NOMO-1 treated with DMSO at 0.1 percent for 48 hours (cell line): Measurements from ENCODE around the gene ASAP2.

Experiments
- DNase-seq: peaks from one replicate; lab custom pipeline; 2025; ENCODE audit not compliant: unreplicated experiment; lab: John Stamatoyannopoulos, UW

The ASAP2 gene

DNA sequence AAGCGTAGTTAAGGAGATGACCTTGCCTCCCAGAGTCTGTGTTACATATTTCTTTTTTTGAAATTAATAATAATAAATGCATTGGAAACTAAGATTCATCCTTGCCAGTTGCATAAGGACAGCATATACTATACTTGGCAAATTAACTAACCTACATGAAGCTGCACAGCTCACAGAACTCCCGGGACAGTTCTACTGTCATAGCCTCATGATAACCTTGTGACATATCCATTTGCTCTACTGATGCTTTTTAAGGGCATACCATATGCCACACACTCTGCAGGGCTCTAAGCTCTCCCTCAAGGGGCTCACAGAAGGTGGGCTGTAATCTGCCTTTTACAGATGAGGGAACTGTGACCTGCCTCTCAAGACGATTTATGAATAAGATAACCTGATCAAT, 212.9 kb downstream of the ASAP2 start:
- no peak for DNase-seq

DNA sequence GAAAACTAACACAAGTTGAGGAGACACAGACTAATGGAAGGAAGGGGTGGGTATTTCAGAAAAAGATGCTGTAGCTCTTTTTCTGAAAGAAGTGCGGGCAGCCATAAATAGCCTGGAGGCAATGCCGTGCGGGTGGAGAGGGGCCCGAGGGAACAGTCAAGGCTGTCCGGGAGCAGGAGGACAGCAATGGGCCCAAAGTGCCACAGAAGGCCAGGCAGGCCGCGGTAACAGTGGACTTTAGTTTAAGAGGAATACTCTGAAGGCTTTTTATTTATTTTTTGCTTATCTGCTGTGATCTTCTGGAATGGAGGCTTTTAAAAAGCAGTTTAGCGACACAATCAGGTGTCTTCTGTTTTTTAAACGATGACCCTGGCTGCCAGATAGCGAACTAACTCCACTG, 213.9 kb downstream of the ASAP2 start:
- DNase-seq: no peak

DNA sequence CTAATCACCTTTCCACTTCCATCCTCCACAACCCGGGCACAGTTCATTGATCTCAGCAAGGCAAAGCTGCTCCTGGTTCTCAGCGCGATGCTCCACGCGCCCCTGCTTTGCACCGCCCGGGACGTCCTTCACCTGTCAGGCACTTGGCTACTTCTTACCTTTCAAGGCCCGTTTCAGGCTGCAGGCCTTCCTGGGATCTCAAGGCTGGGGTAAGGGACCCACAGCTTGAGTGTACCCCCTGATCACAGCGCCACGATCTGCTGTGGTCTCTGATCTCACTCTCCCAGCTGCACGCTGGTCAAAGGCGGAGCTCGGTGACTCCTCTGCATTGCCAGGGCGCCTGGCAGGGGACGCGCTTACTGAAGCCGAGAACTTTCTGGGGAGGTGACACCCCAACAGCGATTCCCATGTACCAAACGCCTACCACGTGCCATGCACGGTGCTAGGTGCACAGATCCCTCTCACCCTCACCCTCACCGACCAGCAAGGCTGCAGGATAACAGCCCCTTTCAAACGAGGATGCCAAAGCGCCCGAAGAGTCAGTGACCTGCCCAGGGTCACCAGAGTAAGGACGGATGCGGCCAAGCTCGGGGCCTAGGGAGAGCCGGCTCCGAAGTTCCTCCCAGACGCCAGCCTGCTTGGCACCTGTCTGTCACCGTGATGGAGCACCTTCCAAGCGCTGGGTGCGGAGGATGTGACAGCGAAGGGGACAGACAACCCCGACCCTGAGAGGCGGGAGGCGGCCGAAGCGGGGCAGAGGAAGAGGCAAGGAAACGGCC, 215.9 kb downstream of the ASAP2 start:
- DNase-seq: peak; percentile 35

DNA sequence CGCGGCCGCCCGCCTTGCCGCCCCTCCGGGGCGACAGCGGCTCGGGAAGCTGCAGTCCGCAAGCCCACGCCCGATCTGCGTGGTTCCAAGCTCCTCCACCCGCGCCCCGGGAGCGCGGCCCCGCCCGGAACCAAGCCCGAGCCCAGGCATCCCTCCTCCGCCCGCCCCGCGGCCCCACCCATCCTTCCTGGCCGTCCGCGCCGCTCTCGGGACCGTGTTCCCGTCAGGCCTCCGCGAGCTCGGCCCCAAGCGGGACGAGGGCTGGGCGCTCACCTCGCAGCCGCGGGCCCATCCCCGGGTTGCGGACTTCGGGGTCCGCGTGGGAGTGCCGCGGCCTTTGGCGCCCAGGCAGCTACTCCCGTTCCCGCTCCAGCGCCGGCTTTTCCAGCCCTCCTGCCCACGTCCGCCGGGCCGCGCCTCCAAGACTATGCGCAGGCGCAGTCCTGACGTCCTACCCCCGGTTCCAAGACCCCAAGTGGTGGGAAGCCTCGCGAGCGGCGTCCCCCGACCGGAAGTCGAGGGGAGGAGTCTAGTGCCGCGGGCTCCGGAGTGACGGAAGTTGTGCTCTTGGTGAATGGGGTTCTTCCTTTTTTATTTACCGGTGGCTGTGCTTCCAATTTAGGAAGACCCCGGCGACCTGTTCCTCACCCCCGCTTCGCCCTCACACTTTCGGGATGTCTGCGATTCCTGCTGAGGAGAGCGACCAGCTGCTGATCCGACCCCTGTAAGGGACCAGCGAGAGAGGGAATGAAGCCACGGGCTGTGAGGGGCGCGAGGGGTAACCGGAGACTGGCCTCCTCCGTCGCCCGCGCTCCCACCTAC, 216.7 kb downstream of the ASAP2 start, which contains the start of the genes CPSF3 and ITGB1BP1:
TSS of gene CPSF3 (plus strand) at position 555 of the 822 bp plus-strand sequence. CDS start at position 675, 120 bp downstream.
TSS of gene ITGB1BP1 (minus strand) at position 429 of the 822 bp plus-strand sequence. CDS start 4,831 bp downstream, outside the sequence.
- peak; percentile 96 for DNase-seq

DNA sequence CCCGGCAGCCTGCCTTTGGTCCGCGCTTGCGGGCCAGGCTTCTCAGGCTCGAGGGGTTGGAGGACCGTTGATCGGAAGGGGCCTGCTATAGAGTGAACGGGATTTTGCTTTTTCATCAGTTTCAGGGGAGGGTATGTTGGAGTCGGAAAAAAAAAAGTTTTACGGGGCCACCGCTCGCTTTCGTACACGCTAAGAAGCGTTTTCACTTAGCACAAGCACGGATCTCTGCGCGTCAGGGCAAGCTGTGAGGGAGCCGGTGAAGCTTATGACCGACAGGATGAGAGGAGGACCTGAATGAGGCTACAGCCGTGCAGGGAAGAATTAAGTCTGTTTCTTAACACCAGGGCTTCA, 217.3 kb downstream of the ASAP2 start:
- DNase-seq: no peak

DNA sequence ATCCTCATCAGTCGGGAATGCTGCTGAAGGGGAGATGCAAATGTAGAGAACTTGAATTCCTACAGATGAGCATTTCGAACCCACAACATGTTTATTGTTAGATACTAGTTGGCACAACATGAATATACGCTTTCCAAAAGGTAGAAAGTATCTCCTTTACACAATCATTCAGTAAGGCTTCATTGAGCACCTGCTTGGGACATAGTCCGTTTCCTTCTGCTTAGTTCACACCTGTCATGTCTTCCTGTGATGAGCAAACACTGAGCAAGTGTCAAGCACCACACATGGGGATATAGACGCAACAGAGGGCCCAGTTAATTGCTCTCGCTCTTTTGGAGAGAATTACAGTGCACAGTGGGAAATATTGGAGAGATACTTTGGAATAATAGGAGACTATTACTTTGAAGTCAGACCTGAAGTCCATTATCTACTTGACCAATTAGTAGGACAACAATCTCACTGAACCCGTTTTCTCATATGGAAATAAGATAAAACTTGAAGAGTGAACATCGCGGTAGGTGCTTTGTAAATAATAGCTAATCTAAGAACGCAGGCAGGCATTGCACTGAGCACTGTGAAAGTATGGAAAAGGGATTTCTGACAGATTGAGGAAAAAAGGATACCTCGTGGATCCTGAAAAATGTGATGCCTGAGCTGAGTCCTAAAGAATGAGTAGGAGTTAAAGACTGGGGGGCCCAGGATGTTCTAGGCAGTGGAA, 218.0 kb downstream of the ASAP2 start:
- no peak for DNase-seq

DNA sequence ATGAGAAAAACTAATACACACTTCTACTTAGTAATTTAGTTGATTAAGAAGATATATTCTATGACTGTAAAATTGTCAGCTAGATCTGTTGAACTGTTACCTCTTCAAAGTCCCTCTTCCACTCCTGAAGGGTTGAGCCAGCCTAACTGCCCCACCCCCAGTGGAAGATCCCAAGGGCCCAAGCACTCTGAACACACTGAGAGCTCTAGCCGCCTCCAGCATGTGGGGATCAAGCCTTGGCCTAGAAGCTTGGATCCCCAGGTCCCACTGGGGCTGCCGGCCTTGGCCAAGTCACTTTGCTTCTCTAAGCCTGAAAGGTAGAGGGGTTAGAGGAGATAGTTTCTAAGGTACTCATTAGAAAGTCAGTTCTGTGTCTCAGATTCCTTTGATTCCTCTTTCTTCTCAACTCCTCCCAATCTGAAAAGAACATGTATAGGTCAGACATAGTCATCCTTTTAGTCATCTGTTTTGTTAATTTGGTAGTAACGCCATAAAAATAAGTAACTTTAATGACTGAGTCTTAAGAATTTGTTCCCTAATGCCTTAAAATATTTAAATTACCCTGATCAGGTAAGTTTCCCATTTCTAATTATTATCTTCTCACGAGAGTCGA, 222.5 kb downstream of the ASAP2 start:
- no peak for DNase-seq

DNA sequence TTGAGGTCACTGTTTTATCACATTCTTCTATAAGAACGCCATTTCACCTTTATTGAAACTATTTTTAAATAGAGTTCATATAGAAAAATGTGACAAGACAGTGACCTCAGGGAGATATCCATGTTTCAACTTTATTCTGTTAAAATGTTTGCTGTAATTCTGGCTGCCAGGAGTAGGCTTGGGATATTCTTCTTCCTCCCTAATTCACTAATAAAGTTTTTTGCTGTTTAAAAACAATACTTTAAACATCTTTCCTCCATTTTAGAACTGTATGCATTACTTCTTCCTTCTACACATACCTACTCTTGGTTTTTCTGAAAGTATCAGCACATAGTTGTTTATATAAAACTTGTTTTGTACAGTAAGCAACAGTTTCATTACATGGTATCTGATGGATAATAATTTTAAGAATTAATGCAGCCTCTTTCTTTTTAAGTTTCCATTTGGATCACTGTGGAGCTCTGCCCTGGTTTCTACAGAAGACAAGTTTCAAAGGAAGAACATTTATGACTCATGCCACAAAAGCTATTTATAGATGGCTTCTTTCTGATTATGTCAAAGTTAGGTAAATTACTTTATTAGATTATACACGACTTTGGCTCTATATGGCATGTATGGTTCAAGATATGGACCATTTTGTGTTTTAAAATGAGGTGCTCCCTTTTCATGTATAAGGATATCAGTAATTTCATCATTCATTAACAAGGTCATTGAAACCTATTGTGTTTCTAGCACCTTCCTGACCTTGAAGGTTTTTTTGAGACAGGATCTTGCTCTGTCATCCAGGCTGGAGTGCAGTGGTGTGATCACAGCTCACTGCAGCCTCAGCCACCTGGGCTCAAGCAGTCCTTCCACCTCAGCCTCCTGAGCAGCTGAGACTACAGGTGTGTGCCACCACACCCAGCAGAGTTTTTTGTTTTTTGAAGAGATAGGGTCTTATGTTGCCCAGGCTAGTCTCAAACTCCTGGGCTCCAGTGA, 224.0 kb downstream of the ASAP2 start:
- no peak for DNase-seq

DNA sequence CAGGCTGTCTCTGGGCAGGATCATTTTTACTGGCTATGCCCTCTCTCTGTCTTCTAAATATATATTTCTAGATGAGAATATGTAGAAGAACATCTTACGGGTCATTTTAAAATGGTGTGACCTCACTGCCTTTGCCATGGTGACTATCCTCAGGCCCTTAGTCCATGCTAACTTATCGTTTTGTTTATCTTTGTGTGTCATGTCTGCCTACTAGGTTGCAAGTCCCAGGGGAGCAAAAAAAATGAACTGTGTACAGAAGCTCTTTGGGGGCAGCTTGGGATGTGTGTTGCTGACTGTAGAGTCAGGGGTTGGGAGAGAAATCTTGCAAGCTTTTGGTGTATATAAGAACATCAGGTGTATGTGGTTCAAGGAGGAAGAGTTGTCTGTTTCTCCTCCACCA, 227.9 kb downstream of the ASAP2 start:
- DNase-seq: no peak

DNA sequence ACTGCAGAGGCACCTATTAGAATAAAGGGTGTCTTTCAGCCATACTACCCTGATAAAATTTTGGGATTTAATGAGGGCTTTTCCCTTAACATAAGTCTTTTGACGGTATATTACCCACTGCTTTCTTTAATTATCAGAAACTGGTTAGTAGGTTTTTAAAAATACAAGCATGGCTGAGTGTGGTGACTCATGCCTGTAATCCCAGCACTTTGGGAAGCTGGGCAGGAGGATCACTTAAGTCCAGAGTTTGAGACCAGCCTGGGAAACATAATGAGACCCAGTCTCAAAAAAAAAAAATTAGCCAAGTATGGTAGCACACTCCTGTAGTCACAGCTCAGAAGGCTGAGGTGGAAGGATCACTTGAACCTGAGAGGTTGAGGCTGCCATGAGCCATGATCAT, 232.9 kb downstream of the ASAP2 start:
- DNase-seq: no peak

DNA sequence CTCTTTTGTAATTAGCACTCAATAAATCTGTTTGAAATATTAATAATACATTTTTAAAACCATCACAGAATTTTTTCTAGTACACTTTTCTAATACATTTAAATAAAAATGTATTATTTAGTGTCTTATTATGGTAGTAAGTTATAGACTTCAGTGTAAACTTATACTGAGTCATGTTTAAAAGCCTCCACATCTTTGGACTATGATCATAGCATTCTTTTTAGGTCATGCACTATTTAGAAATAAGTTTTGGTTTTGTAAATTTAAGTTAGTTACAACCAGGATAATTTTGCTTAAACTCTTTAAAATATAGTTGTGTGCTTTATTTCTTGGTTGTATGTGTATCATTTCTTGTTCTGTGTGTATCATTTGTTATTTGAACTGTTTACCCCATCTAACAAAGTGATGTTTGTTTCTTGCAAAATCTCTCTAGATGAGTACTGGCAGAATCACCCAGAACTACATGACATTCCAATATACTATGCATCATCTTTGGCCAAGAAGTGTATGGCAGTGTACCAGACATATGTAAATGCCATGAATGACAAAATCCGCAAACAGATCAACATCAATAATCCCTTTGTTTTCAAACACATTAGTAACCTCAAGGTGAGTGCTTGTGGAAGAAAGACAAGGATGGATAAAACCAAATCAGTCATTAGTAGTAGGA, 233.6 kb downstream of the ASAP2 start:
- no peak for DNase-seq

DNA sequence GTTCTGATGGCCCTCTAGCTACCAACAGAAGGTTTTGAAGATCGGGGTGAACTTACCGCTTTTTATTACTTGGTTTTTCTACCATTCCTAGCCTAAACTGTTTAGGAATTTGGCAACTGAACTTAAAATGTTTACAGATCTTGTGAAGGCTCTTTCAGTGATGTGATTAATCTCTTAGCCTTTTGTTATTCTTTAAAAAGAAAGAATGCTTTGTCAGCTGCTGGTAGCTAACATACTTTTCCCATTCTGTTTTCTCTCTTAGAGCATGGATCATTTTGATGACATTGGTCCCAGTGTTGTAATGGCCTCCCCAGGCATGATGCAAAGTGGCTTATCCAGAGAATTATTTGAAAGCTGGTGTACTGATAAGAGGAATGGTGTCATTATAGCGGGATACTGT, 234.9 kb downstream of the ASAP2 start:
- DNase-seq: no peak

DNA sequence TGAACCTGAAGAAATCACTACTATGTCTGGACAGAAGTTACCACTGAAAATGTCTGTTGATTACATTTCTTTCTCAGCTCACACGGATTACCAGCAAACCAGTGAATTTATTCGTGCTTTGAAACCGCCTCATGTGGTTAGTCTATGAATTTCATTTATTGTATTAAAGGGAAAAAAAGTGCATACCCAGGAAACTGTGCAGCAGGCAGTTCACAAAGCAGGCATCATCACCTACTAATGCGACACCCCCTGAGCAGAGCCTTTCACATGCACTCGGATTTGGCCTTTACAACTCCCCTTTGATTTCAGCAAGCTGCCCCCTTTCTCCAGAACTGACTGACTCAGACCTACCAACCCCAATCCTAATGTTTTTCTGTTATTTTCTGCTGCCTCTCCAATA, 236.9 kb downstream of the ASAP2 start:
- no peak for DNase-seq

DNA sequence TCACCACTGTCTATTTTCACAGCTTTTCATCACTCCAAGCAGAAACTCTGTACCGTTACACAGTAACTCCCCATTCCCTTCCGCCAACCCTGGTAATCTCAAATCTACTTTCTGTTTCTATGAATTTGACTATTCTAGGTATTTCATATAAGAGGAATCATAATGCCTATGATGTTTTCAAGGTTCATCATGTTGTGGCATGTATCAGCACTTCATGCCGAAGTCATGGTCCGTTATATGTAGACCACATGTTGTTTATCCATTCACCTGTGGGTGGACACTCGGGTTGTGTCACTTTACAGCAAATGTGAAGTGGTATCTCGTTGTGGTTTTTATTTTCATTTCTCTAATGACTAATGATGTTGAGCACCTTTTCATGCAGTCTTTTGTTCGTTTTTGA, 238.5 kb downstream of the ASAP2 start:
- DNase-seq: no peak

DNA sequence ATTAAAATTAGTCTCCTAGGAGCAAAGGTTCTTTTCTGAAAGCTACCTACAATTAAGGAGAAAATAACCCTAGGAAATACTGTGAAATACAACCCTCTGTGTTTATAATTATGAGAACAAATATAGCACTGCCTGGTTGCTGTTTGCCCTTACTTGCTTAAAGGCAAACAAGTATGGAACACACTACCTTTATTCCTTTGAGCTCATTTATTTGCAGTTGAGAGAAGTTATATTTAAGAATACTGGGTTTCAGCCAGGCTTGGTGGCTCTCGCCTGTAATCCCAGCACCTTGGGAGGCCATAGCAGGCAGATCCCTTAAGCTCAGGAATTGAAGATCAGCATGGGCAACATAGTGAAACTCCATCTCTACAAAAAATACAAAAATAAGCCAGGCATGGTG, 244.6 kb downstream of the ASAP2 start:
- no peak for DNase-seq
